ENCODE data around the gene CCDC186.

Gene CCDC186

DNA sequence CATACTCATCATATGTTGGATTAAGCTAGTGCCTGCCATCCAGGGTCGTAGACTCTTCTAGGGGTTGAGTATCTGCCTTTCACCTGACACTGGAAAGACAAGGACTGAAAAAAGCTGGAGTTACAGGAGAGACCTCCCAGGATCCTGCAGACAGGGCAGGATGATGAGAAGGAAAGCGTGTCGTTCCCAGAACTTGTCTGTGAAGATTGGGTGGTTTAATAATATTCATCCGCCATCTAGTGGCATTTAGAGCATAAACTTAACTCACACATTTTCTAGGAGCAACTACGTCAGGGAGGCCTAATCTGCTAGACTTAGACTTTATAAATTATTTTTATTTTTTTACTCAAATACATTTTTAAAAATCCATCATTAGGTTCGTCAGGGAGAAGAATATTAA, 70.7 kb downstream of the CCDC186 start:
- no peak for DNase-seq

DNA sequence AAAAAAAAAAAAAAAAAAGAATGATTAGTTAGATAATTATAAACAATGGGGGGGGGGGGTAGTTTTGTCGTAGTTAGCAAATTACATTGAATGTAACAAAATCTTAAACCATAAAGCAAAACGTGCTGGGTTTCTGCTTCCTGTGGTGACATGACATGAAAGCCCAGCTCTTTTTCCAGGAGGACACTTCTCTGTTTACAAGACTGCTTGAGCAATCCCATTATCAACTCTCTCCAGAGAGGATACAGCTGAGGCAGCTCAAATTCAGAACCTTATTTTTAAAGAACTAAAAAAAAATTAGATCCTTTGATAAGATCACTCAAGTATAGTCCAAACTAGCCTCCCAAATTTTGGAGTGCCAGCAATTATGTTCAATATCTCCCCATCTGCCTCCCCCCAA, 71.7 kb downstream of the CCDC186 start:
- no peak for DNase-seq

DNA sequence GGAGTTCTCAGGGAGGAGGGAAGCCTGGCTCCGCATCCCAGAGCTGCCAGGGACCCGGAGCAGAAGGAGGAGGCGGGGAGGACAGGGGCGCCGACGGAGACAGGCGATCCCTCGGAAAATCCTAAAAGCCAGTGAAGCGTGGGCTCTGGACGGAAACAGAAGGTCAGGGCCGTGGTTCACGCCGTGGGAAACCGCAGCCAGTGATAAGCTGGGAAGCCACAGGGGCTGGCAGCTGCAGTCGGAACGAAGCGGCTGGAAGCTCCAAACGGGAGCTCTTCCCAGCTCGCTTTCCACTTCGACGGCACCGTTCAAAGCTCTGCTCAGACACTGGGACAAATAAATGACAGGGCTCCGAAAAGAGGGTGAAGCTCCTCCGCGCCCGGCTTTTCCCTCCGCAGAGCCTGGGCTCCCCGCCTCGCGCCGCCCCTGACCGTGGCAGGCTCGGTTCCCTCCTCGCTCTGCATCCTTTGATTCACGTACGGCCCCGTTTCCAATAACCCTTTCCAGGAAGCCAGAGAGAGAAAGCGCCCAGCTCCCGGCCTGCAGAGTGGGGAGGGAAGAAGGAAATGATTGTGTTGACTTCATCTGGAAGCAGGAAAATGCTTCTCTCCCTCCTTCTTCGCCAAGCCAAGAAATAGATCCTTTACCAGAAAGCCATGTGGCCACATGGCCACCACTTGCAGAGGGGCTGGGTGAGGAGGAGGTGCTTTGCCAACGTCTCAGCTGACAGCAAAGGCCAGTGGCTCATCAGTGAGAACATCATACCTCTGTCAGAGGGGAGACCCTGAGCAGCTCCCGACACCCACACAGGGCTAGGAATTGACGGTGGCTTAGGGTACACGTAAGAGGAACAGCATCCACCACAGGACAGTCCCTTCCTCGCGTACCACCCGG, 72.9 kb downstream of the CCDC186 start:
- no peak for DNase-seq

DNA sequence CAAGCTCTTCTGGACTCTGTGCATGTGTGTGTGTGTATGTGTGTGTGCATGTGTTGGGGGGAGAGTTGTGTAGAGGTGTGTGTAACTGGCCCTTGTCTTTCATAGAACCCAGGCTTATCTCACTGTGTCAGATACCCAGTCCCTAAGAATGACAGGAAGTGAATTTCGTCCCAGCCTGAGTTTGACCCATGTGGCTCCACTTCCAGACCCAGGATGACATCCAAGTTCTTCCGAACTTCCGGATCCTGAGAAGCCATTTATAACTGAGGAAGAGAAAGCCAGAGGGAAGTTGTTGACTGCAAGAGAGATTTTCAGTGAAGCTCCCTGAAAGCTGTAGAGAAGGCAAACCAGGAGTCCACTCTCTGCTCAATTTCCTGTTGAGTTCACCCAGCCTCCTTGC, 77.1 kb downstream of the CCDC186 start:
- no peak for DNase-seq

DNA sequence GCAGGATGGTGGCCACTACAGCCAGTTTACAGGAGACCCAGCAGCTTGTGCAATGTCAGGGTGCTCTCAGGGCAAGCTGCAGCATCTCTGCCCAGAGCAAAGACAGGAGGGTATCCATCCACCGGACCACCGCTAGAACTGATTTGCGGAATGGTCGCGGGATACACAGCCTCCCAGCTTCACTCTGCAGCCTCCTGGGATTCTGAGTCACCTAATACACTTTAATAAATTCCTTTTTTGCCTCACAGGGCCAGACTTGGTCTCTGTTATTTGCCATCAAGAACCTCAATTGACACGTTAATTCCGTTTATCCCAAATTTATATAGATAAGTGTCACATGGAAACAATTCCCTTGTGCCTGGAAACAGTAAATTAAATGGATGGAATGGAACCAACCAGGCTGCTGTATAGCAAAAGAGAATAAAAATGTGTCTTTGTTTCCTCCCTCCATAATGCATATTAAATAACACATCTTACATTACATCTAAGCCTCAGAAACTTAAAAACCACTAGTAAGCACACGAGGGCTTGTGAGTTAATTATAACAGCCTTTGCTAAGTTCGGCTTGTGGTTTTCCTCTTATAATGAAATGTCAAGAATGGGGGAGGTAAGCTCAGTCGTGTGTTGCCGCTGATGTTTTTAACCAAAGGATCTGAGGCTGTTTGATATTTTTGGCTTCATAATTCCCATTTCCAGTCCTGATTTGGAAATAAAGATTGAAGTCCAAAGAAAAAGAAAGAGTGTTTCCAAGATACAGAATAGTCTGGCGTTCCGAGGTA, 78.3 kb downstream of the CCDC186 start:
- no peak for DNase-seq

DNA sequence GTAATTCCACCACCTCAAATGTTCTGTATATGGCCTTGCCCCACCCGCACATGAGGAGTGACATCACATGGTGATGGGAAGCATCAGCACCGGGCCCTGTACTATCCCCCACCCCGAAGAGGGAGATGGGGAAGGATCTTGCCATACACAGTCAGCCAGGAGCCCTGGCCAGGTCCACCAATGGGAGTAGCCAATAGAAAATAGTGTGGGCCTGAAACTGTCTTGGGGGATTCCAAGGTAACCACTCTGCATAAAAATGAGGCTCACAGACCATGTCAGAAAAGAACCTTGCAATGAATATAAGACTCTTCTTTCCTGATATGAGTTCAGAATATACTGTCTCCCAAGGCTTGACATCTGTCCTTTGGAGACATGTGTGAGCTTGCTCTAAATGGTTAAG, 79.2 kb downstream of the CCDC186 start:
- DNase-seq, result no peak

DNA sequence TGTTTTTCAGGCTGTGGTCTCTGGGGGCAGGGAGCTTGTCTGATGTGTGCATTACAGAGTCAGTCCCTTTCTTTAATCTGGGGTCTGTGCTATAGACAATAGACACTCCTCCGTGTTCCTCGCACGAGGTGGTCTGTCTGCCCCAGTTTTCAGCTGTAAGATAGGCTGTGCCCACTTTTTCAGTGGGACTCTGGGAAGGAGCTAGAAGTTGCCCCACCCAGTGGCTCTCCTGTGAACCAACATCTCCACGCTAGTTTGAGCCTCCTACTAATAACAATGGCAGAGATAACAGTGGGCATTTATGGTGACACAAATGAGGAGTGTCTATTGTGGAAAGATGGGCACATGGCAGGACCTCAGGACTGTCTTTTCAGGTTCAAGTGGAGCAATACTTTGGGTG, 86.3 kb downstream of the CCDC186 start:
- no peak for DNase-seq

DNA sequence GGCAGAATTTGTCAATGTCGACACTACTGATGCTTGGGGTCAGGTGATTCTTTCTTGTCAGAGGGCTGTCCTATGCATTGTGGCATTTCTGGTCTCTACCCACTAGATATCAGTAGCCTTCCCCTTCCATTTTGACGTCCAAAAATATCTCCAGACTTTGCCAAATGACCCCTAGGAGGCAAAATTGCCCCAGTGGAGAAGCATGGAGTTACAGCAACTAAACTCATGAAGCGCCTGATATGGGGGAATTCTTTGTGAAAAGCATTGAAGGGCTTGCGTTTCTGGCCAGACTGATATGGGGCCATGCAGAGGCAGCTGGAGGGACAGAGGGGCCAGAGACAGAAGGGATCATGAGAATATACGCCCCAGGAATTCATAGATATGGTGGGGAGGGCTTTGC, 86.7 kb downstream of the CCDC186 start:
- no peak for DNase-seq

DNA sequence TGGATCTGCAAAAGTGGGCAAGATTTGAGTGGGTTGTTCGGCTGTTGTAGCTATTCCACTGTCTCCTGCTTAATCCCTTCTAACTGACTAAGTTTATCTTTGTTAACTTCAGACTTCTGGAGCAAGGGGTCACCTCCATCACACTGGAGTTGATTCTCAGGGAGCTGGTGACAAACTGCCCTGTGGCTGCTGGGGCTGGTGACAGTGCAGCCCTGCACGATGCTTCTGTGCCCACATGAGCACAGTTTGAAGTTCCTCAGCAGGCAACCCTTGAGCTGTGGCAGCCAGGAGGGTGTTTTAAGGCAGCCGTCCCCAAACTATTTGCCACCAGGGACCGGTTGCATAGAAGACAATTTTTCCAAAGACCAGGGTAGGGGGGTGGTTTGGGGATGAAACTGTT, 89.8 kb downstream of the CCDC186 start:
- no peak for DNase-seq

DNA sequence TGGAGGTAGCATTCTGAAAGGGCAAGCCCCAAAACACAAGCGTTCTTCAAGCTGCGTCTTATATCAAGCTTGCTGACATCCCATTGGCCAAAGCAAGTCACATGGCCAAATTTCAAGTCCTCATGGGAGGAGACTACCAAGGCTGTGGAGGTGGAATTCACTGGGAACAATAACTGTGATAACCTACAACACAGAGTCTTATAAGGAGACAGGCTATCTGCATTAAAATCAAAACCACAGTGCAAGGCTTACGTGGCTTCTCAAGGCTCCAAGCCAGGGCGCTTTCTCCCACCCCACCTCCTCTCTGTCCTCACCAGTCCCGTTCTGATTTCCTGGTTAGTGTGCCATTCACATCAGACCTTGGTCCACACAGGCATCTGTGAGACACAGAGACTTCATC, 91.0 kb downstream of the CCDC186 start:
- no peak for DNase-seq

DNA sequence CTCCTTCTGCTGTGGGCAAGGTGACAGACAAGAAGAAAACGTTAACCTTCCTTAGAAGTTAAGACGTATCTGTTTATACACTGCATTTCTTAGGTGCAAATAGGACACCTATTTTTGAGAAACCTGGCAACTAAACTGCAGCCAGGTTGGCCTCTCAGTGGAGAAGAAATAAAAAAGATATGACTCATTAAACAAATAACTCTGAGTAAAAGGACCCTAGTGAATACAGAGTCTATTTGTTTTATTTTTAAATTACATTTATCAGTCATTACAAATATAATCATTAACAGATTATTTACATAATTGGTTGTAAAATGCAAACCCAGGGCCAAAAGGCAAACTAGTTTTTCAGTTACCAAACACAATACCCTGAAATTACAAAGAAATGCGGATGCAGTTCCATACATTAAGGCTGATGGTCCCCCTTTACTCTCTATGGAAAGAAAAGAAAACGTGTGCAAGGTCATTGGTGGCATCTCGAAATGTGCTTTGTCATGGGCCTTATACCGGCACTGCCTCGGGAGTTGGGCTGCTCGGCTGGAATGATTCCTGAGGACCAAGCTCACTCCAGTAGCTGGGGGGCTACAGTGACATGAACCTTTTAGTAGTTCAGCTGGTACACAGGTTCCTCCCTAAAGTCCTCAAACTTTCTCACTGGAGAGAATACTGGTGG, 92.0 kb downstream of the CCDC186 start:
- no peak for DNase-seq

DNA sequence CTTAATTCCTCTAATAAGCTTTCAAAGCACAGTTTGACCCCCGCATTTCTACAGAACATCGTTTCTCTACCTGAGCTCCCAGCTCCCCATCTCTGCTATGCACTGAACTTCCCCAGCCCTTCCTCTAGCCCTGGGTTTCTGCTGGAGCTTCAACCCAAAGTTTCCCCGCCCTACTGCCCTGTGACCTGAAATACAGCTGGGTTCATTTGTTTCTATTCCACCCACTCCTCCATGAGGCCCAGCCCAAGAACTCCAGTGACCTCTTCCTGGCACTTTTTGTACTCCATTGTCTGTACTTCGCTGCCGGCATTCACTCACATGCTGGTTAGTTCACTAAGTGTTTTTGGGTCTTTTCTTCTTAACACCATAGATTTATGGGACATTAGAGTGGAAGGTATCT, 94.6 kb downstream of the CCDC186 start:
- DNase-seq, result no peak

DNA sequence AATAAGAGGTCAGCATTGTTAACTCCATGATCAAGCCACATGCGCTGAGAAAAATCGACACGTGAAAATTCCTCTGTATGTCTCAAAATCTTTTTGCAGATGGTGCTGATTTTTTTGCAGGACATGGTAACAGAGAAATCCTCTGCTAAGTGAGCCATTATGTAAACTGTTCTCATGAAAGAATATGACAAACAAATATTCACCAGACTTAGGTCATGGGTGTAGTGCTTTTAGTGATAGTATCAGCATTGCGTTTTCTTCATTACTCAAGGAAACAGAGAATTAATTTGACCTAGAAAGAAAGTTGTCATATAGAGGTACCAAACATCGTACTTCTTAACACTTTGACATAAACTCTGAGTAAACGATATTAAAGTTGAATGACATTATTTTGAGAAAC, 95.7 kb downstream of the CCDC186 start:
- no peak for DNase-seq

DNA sequence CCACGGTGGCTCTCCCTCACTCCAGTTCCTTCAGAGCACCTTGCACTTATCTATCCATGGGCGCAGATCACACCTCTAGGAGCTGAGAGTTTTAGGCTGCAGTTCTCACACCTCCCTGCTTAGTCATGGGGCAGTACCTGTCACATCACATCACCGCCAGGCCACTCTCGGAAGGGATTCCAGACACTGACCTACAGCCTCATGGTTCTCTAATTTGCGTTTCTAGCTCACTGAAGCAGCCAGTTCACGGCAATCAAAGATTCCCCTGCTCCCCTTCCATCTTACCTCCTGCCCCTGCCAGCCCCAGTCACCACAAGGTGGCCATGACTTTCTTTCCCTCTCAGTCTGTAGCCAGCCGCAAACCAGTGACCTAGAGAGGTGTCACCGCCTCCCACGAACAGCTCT, 96.2 kb downstream of the CCDC186 start:
- no peak for DNase-seq

DNA sequence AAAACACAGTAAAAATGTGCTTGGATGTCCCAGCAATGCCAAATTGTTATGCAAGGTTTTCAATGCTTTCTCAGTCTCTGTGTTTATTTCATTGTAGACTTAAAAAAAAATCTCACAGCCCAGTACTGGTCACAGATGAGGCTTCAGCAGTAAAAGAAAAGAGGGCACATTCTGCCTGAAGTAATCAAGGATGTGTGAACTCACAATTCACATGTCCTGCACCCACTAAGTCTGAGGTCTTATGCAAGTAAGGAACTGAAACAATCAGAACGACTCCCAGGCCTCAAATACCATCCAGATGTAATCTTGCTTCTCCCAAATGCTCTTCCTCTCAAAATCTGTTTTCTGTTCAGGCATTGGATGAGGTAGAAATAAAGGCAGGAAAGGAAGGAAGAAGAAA, 96.7 kb downstream of the CCDC186 start:
- no peak for DNase-seq

DNA sequence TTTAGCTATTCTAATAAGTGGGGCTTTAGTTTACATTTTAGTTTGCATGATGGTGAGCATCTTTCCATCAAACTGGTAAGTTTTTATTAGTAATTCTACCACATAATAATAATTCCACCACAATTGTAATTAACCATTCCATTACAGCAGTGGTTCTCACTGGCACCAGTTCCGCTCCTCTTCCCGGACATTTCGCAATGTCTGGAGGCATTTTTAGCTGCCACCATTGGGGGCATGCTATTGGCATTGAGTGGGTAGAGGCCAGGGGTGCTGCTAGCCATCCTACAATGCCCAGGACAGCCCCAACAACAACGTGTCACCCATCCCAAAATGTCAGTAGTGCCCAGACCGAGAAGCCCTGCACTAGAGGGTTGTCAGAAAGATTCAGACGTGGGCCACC, 98.9 kb downstream of the CCDC186 start:
- DNase-seq, result no peak

DNA sequence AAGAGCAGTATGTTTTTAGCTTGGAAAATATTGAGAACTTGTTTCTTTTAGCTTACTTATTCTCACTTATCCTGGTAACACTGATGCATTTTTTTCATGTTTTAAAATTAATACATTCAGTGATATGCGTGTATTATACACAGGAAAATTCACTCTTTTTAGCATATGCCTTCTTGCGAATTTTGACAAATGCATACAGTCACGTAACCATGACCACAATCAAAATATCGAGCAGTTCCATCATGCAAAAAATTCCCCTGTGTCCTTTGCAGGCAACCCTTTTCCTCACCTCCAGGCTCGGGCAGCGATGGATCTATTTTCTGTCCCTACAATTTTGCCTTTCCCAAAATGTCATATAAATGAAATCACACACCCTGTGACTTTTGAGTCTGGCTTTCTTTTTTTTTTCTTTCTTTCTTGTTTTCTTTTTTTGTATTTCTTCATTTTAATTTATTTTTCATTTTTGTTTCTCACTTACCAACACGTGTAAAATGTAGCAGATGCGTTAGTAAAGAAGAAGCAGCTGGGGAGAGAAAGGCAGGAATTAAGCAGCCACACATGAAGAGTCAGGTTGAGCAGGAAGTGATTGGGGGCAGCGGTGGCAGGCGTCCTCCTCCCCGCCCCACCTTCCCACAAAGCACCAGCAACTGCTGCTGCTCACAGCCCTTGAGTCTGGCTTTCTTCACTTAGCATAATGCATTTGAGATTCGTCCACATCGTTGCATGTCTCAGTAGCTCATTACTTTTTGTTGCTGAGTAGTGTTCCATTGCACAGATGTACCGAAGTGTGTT, 100.4 kb downstream of the CCDC186 start:
- DNase-seq, result no peak

DNA sequence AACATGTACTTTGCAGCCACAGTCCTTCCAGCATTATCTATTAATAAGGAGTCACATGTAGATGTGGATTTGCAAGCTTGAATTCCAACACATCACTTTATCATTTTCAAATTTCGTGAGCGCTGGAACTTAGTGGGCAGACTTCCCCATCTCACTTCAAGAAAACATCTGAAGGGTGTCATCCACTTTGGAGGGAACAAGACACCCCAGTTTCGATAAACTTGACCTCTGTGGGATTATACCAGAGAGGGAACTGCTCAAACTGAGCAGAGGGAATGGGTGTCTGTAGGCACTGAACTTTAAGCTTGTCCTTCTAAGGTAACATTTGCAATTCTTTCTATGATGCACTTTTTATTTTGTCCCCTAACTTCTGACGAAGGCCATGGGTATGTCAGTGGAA, 102.8 kb downstream of the CCDC186 start:
- no peak for DNase-seq

Data from NCI-H524 treated with DMSO at 0.1 percent for 48 hours (cell line).